Spleen (tissue), 13 donors: ENCODE results near the gene NIBAN1. TPM values are rescaled to one million over a fixed set of nuclear protein-coding genes. Genes with fewer than 3 reads are reported as not detected.

ENCODE experiments used
- DNase-seq: peaks from one replicate; pipeline ENCODE4 v3.0.0-alpha.2; 2020
- H3K27ac ChIP-seq, 8 donors: fragments of 200-600 bp; sonication (generic) in 7 of 8; 1 replicate in 4 of 8; 2 replicates in 4 of 8; pipeline versions ENCODE4 v1.5.0 to v1.8.0; 2016 to 2021; ENCODE audit warnings: inconsistent platforms in 4 of 8, mild to moderate bottlenecking in 4 of 8, moderate library complexity in 1 of 8
- H3K27me3 ChIP-seq, 7 donors: fragments of 200-600 bp; sonication (generic) in 6 of 7; replicated peaks in 1 of 7; 1 replicate in 4 of 7; 2 replicates in 3 of 7; pipeline versions ENCODE4 v1.5.0 to v1.8.0; 2016 to 2021; ENCODE audit warnings: inconsistent platforms in 3 of 7, mild to moderate bottlenecking in 1 of 7
- H3K36me3 ChIP-seq, 6 donors: fragments of 200-600 bp; sonication (generic) in 5 of 6; 1 replicate in 4 of 6; 2 replicates in 2 of 6; pipeline versions ENCODE4 v1.5.0 to v1.8.0; 2016 to 2021; ENCODE audit warnings: inconsistent platforms in 2 of 6
- H3K4me1 ChIP-seq, 6 donors: fragments of 200-600 bp; sonication (generic) in 5 of 6; 1 replicate in 3 of 6; 2 replicates in 3 of 6; pipeline versions ENCODE4 v1.5.0 to v1.8.0; 2016 to 2021; ENCODE audit warnings: inconsistent platforms in 3 of 6
- H3K4me3 ChIP-seq, 8 donors: fragments of 200-600 bp; sonication (generic) in 7 of 8; 1 replicate in 4 of 8; 2 replicates in 4 of 8; pipeline versions ENCODE4 v1.5.0 to v1.8.0; 2016 to 2021; ENCODE audit warnings: inconsistent platforms in 4 of 8, mild to moderate bottlenecking in 4 of 8, moderate library complexity in 2 of 8
- H3K9me3 ChIP-seq, 8 donors: fragments of 200-600 bp; sonication (generic) in 7 of 8; 1 replicate in 4 of 8; 2 replicates in 4 of 8; pipeline versions ENCODE4 v1.5.0 to v1.8.0; 2016 to 2021; ENCODE audit warnings: inconsistent platforms in 4 of 8
- CTCF ChIP-seq, 11 experiments: fragments of 200-600 bp in 7 of 11; fragments of 450-650 bp in 4 of 11; sonication (generic) in 4 of 11; IDR thresholded peaks in 8 of 11; conservative IDR thresholded peaks in 3 of 11; 1 replicate in 7 of 11; 2 replicates in 4 of 11; pipeline versions ENCODE4 v1.4.0 to v1.8.0; 2016 to 2021; ENCODE audit warnings: antibody characterized with exemption in 11 of 11, inconsistent platforms in 4 of 11, mild to moderate bottlenecking in 1 of 11
- POLR2A ChIP-seq, 3 donors: fragments of 450-650 bp; IDR thresholded peaks; one replicate each; pipeline ENCODE4 v1.5.1; 2017; ENCODE audit warnings: antibody characterized with exemption in 3 of 3, mild to moderate bottlenecking in 1 of 3
- POLR2AphosphoS5 ChIP-seq, 3 donors: sonication (generic); formaldehyde crosslinking; IDR thresholded peaks; one replicate each; pipeline ENCODE4 v1.5.1; 2017; ENCODE audit warnings: antibody characterized with exemption in 3 of 3
- WGBS, 5 donors: extraction: QIAGEN DNeasy Blood & Tissue Kit in 3 of 5; methylation state at CpG; one replicate each; pipeline versions ENCODE4 v1.1.5 to v1.1.7; 2013 to 2018; 5-methylcytosine and 5-hydroxymethylcytosine counted together
- intact Hi-C: fragments of 100-400 bp; cut with DNase I; formaldehyde crosslinking; loops from one replicate; pipeline ENCODE4 v1.15.0; 2023; ENCODE audit warnings: low total_unique reads
- long read RNA-seq, 2 donors: transcript quantifications; one replicate each; lab custom pipeline, GENCODE V29; 2026
- polyA plus RNA-seq, 3 donors: library from polyadenylated mRNA; stranded (reverse); fragments of 200-250 nt; gene quantifications; one replicate each; pipeline ENCODE4 v1.2.1, GENCODE V29; 2013
- total RNA-seq, 7 donors: library from RNA; depleted of rRNA in 3 of 7; stranded (reverse); fragments of >200 nt in 3 of 7; fragmentation: NEBNext Ultra II Directional in 4 of 7; extraction: Animal tissue kit (Norgen Biotek cat#: 25700) in 4 of 7; gene quantifications; one replicate each; pipeline versions ENCODE4 v1.1.0 to v1.2.1, GENCODE V29; 2016 to 2021
- donor health status: healthy with polysubstance abuse.
- donor health status: DM: no; HTN: no; CAD: no; lungs with moderate emphysema.
- donor health status: DM: no; HTN: no; CAD: no.
- donor health status: Bipolar disorder and iron deficiency.
- donor health status: healthy.
- donor health status: DM: no; HTN: no; CAD: no.
- donor health status: DM: yes; HTN: yes; CAD: no.

NIBAN1 gene
- total RNA-seq = 100 to 1,000 TPM in 1 of 7 donors, 10 to 100 TPM in 6; 31.2 to 116 (median 46.3) TPM
- 1 to 10 TPM; 2.3 to 7.8 (median 2.5) TPM for polyA plus RNA-seq
- long read RNA-seq, donor 1, full-length matches to known transcripts = 2 of 2 reads
- long read RNA-seq, donor 1, partial matches to known transcripts = 0 of 2 reads
- long read RNA-seq, donor 1, other reads (novel, unspliced or antisense) = 0 of 2 reads
- long read RNA-seq, donor 2, full-length matches to known transcripts = 2 of 2 reads
- long read RNA-seq, donor 2, partial matches to known transcripts = 0 of 2 reads
- long read RNA-seq, donor 2, other reads (novel, unspliced or antisense) = 0 of 2 reads

GRCh38 chr1:184974056-184974836 is at the start of gene NIBAN1:
Gene NIBAN1 (minus strand): TSS chr1:184974508. CDS start chr1:184974356, 152 bp downstream.
- peak within 1 kb of the TSS; percentile 44 to 87 (median 68) for H3K4me3 ChIP-seq
- TF ChIP-seq POLR2A (IDR thresholded peaks at IDR 0.05) = peak in 1 of 3 donors; percentile 12
- peak; percentile 72 to 86 (median 78) for TF ChIP-seq POLR2AphosphoS5 (IDR thresholded peaks at IDR 0.05)
- TF ChIP-seq CTCF (IDR thresholded peaks at IDR 0.05 in 8 of 11, conservative IDR thresholded peaks at IDR 0.05 in 3 of 11) = peak in 1 of 11 experiments; percentile 2
- intact Hi-C loops = no loop called here

GRCh38 chr1:185017966-185018365 is 43.7 kb upstream of the NIBAN1 start:
- H3K27me3 ChIP-seq = no peaks in the 10 kb centered on the region
- no peaks in the 10 kb centered on the region for H3K4me1 ChIP-seq
- WGBS, 5 donors = 73 to 89% (median 82%) methylated on average over 3 of the region's 3 CpGs
- no peak overlapping the region for H3K4me3 ChIP-seq
- H3K27ac ChIP-seq = no peak overlapping the region
- intact Hi-C loops = no loop called here
- H3K36me3 ChIP-seq = no peaks in the 10 kb centered on the region
- TF ChIP-seq POLR2A (IDR thresholded peaks at IDR 0.05) = no peak
- TF ChIP-seq POLR2AphosphoS5 (IDR thresholded peaks at IDR 0.05) = no peak
- no peak for TF ChIP-seq CTCF (IDR thresholded peaks at IDR 0.05 in 8 of 11, conservative IDR thresholded peaks at IDR 0.05 in 3 of 11)
- no peaks in the 10 kb centered on the region for H3K9me3 ChIP-seq
- DNase-seq = no peak

More at GRCh38 chr1:184974056-184974836, at the start of gene NIBAN1:
- H3K9me3 ChIP-seq = no peaks in the 10 kb centered on the region
- H3K4me1 ChIP-seq = peaks cover 3 to 60% (median 17%) of the 10 kb centered on the region in 6 donors
- H3K36me3 ChIP-seq = no peaks in the 10 kb centered on the region
- H3K27me3 ChIP-seq = peaks cover 0 to 20% (median 3%) of the 10 kb centered on the region in 7 donors
- peak within 1 kb of the TSS; percentile 5 to 96 (median 86) for H3K27ac ChIP-seq
- DNase-seq = peak; percentile 93
- WGBS, 5 donors = 0 to 2% (median 1%) methylated on average over 27 to 70 of the region's 70 CpGs

- TF ChIP-seq POLR2A (IDR thresholded peaks at IDR 0.05) = no peak
- TF ChIP-seq POLR2AphosphoS5 (IDR thresholded peaks at IDR 0.05) = no peak
- TF ChIP-seq CTCF (IDR thresholded peaks at IDR 0.05 in 8 of 11, conservative IDR thresholded peaks at IDR 0.05 in 3 of 11) = no peak
- DNase-seq = no peak
- WGBS, 5 donors = 66 to 82% (median 78%) methylated on average over 2 of the region's 2 CpGs
- intact Hi-C loops = no loop called here
- H3K4me3 ChIP-seq = no peak overlapping the region
- H3K4me1 ChIP-seq = no peaks in the 10 kb centered on the region
- H3K9me3 ChIP-seq = no peaks in the 10 kb centered on the region
- no peak overlapping the region for H3K27ac ChIP-seq
- no peaks in the 10 kb centered on the region for H3K36me3 ChIP-seq
- no peaks in the 10 kb centered on the region for H3K27me3 ChIP-seq
Measured at GRCh38 chr1:185017338-185017737, 43.0 kb upstream of the NIBAN1 start.

GRCh38 chr1:185016880-185017279 is 42.6 kb upstream of the NIBAN1 start:
- DNase-seq = no peak
- WGBS, 5 donors = 69 to 88% (median 74%) methylated on average over 2 of the region's 2 CpGs
- no peaks in the 10 kb centered on the region for H3K27me3 ChIP-seq
- H3K9me3 ChIP-seq = no peaks in the 10 kb centered on the region
- no peak overlapping the region for H3K27ac ChIP-seq
- H3K4me1 ChIP-seq = no peaks in the 10 kb centered on the region
- TF ChIP-seq POLR2A (IDR thresholded peaks at IDR 0.05) = no peak
- no peak for TF ChIP-seq CTCF (IDR thresholded peaks at IDR 0.05 in 8 of 11, conservative IDR thresholded peaks at IDR 0.05 in 3 of 11)
- TF ChIP-seq POLR2AphosphoS5 (IDR thresholded peaks at IDR 0.05) = no peak
- no peak overlapping the region for H3K4me3 ChIP-seq
- intact Hi-C loops = no loop called here
- no peaks in the 10 kb centered on the region for H3K36me3 ChIP-seq
